HG03196 (cell line): ENCODE results near the gene TMC2.
"Not testable (repeated sequence)": the region's sequence is repeated elsewhere in the genome, so short reads cannot be mapped to it uniquely, and the experiment has no call there.

Experiments
- ATAC-seq: cut with Tn5 transposase; IDR thresholded peaks from one replicate; pipeline ENCODE4 v1.9.1; 2021; ENCODE audit not compliant: unreplicated experiment

The TMC2 gene, protein sequence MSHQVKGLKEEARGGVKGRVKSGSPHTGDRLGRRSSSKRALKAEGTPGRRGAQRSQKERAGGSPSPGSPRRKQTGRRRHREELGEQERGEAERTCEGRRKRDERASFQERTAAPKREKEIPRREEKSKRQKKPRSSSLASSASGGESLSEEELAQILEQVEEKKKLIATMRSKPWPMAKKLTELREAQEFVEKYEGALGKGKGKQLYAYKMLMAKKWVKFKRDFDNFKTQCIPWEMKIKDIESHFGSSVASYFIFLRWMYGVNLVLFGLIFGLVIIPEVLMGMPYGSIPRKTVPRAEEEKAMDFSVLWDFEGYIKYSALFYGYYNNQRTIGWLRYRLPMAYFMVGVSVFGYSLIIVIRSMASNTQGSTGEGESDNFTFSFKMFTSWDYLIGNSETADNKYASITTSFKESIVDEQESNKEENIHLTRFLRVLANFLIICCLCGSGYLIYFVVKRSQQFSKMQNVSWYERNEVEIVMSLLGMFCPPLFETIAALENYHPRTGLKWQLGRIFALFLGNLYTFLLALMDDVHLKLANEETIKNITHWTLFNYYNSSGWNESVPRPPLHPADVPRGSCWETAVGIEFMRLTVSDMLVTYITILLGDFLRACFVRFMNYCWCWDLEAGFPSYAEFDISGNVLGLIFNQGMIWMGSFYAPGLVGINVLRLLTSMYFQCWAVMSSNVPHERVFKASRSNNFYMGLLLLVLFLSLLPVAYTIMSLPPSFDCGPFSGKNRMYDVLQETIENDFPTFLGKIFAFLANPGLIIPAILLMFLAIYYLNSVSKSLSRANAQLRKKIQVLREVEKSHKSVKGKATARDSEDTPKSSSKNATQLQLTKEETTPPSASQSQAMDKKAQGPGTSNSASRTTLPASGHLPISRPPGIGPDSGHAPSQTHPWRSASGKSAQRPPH

DNA sequence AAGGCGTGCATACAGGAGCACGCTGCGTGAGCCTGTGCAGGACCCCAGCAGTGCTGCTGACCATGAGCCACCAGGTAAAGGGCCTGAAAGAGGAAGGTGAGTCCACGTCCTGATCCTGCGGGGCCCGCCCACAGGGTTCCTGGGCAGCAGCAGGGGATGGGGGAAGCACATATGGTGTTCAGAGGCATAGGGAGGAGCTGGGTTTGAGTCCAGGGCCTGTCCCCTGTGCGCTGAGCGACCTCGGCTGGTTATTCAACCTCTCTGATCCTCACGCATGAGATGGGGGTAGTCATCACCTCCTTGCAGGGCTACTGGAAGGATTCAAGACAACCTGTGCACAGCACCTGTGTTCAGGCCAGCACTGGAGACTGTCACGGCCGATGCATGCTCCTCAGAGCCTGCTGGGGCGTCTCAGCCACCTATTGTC, at the start of gene TMC2:
TSS of gene TMC2 (plus strand) at position 14 of the 427 bp plus-strand sequence. CDS start at position 63, 49 bp downstream.
- ATAC-seq, result no peak

DNA sequence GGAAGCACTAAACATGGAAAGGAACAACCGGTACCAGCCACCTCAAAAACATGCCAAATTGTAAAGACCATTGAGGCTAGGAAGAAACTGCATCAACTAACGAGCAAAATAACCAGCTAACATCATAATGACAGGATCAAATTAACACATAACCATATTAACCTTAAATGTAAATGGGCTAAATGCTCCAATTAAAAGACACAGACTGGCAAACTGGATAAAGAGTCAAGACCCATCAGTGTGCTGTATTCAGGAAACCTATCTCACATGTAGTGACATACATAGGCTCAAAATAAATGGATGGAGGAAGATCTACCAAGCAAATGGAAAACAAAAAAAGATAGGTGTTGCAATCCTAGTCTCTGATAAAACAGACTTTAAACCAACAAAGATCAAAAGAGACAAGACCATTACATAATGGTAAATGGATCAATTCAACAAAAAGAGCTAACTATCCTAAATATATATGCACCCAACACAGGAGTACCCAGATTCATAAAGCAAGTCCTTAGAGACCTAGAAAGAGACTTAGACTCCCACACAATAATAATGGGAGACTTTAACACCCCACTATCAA, 33.5 kb upstream of the TMC2 start:
- not testable (repeated sequence) for ATAC-seq

DNA sequence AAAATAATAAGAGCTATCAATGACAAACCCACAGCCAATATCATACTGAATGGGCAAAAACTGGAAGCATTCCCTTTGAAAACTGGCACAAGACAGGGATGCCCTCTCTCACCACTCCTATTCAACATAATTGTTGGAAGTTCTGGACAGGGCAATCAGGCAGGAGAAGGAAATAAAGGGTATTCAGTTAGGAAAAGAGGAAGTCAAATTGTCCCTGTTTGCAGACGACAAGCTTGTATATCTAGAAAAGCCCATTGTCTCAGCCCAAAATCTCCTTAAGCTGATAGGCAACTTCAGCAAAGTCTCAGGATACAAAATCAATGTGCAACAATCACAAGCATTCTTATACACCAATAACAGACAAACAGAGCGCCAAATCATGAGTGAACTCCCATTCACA, 31.6 kb upstream of the TMC2 start:
- not testable (repeated sequence) for ATAC-seq

DNA sequence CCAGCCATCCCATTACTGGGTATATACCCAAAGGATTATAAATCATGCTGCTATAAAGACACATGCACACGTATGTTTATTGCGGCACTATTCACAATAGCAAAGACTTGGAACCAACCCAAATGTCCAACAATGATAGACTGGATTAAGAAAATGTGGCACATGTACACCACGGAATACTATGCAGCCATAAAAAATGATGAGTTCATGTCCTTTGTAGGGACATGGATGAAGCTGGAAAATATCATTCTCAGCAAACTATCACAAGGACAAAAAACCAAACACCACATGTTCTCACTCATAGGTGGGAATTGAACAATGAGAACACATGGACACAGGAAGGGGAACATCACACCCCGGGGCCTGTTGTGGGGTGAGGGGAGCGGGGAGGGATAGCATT, 29.9 kb upstream of the TMC2 start:
- ATAC-seq, result not testable (repeated sequence)

DNA sequence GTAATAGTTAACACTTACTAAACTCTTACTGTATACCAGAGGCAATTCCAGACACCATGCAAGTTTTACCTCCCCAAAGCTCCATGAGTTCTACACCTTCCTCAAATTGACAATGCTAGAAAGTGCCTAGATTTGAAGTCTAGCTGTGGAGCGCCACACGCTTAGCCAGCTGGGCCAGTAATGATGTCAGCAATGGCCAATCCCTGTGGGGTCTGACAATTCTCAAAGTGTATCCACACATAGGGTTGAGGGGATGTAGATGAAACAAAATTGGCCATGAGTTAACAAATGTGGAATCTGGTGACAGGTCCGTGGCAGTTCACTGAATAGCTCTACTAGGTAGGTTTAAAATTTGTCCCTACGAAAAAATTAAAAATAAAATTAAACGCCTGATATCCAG, 28.9 kb upstream of the TMC2 start:
- no peak for ATAC-seq

DNA sequence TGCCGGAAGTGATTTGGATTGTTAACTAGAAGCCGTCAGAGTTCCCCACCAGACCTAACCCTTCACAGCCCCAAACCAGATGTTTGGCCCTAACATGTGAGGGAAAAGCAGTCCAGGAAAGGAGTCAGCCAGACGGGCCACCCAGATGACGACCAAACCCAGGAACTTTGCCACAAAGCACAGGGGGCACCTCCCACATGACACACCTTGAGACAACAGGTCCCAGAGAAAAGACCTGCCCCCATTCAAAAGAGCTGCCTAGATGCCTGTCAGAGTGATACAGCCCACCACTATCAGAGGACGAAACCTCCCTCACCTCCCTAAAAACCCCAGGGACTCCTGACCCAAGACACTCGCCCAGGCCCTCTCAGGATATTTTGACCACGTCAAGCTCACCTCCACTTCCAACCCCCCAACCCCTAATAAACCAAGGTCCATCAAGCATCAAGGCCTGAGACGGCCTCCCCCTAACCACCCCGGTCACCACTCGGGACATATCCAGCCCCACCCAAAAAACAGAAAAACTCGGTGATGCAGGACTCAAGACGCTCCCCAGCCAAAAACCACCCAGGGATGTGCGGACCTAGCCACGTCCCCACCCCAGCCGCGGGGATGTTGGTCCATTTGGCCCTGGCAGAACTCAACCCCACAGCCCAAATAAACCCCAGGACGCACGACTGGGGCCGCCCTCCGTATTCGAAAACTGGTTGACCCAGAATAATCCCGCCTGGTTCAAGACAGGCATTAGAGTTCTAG, 28.3 kb upstream of the TMC2 start:
- peak; percentile 13 for ATAC-seq

DNA sequence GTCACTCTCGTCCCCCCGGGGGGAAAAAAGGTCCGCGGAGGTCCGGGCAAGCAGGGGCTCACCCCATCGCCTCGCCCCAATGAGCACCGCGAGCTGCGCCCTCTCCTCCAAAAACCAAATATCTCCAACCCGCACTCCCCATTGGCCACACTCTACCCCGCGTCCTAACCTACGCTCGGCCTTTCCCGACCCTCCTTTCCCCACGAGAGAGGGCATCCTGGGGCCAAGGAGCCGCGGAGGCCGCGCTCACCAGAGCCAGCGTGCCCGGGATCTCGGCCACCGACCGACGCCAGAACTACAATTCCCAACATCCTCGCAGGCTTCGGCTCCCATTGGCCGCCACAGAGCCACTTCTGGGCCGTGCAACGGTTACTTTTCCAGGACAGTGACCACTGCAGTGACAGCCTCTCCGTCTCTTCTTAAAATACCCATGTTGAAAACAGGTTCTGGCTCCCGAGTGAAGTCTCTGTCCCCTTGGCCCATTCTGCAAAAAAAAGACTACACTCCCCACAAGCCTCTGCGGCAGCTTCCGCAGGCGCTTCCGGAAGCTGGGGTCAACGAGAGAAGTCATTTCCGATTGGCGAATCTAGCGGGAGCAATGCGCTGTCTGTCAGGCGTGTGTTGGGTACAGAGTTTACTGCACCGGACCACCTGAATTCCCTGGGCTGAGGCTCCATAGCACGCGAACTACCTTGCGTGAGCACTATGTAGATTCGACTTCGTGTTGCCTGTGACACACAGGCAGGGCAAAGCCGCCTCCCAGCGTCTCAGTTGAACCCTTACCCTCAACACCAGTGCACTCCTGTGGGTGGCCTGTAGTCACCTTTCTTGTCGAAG, 27.5 kb upstream of the TMC2 start, which contains the start of gene ZNF343:
TSS of gene ZNF343 (minus strand) at position 285 of the 837 bp plus-strand sequence. CDS start 15,020 bp downstream, outside the sequence.
- ATAC-seq, result peak; percentile 93

DNA sequence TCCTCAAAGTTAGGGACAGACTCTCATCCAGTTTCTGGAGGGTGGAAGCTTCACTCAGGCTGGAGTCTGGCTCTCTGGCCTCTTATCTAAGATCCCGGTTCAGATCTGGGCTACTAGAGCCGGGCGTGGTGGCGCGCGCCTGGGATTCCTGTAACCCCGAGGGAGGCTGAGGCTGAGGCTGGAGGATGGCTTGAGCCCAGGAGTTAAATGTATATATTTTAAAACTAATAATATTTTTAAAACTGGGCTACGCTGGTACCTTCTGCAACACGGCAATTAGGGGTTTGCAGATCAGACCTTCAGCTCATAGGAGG, 26.9 kb upstream of the TMC2 start:
- no peak for ATAC-seq

DNA sequence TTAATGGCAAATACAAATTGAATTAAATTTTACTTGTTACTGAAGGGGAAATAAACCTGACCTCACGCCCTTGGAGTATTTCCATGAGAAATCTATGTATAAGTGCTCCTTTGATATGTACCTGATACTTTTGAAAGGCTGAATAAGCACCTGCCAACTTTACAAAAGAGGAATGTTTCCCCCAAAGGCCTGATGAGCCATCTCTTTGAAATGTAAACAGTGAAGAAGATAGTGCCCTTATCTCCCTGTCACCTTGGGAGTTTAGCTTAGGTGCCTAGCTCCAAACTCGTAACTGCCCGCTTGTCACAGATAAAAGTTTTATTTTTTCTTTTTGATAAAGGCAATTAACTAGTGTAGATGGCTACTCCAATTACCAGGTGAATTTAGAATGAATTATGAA, 26.6 kb upstream of the TMC2 start:
- ATAC-seq, result no peak

DNA sequence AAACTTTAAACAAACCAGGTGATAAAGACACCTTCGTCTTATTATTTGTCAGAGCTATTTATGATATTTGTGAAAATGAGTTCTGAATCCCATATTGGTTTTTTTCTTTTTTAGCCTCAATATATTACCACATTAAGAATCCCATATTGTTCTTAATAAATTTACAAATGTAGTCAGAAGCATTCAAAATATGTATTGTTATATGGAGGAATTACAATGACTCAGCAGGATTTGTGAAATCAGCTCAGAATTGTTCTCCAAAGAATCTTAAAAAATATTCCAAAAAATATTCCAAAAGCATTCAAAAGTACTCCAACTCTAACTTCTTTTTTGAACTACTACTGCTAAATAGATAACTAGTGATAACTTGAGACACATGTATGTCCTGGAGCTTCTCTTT, 21.2 kb upstream of the TMC2 start:
- ATAC-seq, result no peak

DNA sequence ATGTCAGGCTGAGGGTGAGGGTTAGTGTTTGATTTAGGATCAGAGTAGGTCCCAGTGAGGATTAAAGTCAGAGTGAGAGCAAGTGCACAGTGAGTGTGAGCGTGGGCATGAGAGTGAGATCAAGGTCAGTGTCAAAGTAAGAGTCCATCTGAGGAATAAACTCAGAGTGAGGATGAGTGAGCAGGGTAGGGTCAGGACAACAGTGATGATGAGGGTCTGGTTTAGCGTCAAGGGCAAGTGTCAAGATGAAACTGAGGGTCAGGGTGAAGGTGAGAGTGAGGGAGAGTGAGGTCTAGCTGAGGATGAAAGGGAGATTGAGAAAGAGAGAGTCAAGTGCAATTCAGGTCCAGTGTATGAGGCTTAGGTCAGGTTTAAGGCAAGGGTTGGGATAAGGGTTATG, 20.0 kb upstream of the TMC2 start:
- no peak for ATAC-seq

DNA sequence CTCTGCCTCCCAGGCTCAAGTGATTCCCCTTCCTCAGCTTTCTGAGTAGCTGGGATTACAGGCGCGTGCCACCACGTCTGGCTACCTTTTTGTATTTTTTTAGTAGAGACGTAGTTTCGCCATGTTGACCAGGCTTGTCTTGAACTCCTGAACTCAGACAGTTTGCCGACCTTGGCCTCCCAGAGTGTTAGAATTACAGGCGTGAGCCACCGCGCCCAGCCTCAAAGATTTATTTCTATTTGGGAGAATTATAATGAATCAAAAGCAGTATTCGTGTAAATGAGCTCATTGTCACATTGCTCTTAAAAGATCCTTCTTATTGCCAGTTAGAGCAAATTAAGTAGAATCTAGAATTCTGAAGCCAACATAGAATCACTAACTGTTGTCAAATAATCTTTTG, 18.3 kb upstream of the TMC2 start:
- no peak for ATAC-seq

DNA sequence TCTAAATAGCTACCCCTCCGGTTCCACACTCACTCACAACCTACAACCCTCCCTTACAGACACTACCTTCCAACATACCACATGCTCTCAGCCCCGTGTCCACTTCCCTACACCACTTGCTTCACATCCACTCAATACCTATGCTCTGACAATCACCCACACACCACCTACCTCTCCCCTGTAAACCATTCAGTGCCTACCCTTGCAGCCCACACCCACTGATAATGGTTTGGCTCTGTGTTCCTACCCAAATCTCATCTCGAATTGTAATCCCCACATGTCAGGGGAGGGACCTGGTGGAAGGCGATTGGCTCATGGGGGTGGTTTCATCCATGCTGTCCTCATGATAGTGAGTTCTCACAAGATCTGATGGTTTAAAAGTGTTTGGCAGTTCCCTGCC, 17.8 kb upstream of the TMC2 start:
- ATAC-seq, result no peak

DNA sequence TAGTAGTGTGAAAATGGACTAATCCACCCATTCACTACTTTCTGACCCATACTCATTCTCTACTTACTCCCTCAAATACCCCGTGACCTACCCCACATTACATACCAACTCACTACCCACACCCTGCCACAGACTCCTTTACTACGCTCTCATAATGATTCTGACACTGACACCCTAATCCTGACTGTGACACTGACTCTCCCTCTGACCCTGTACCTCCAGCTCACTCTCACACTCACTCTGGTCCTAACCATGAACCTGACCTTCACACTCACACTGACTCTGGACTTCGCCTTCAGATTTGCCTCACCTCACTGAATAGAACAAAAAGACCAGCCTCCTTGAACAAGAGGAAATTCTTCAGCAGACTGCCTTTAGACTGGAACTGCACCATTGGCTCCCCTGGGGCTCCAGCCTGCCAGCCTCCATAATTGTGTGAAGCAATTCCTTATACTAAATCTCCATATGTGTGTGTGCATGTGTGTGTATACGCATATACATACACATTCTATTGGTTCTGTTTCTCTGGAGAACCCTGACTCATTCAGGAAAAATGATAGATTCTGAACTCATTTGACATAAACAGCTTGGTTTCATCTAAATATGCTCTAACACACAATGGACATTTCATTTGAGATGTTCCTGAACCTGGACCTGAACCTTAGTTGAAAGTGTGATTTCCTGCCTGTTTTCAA, 17.1 kb upstream of the TMC2 start:
- ATAC-seq, result no peak

DNA sequence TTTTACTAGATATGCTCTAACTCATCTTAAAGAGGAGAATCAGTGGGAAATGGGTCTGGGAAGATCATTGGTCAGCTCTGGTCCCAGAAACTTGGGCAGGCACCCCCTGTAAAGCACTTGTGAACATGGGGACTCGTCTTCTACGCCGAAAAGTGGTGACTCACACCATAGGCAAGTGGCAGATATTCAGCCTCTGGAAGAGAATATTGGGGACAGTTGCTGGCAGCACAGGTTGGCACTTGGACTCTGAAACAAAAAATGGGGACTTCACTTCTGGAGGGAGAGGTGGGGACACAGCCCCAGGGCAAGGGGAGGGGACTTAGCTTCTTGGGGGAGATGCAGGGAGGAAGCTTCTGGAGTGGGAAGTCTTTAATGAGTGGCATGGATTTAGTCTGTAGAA, 15.8 kb upstream of the TMC2 start:
- no peak for ATAC-seq

DNA sequence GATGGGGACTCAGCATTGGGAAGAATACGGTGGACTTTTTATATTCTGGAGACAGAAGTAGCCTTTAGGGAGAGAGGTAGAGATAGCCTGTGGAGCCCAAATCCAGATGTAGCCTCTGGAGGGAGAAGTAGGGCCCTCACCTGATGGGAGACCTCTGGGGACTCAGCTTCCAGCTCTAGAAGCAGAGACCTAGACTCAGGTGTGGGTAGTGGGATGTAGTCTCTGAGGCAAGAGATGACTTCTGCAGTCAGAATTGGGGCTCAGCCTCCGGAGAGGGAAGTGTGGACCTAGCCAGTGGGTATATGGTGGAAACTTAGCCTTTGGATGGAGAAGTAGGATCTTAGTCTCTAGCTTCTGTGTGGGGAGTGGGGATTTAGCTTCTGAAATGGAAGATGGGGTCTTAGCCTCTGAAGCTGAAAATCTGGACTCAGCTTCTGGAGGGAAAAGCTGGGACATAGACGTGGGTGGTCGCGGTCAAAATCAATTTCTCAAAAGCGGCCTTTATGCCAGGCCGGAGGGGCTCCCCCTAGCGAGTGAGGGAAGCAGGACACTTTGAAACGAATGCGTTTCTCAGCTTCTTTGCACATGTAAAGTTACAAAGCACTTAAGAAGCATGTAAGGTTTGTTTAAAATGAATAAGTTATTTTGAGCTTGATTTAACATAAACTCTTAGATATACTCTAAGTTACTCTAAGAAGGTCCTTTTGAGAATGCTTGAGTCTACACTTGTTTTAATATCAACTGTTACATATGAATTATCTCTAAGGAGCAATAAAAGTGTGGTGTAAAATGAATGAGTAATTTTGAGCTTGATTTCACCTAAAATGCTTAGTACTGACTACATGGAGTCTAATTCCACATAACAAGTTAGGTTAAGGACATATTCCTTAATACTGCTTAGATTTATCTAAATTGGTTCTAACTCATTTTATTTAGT, 14.7 kb upstream of the TMC2 start:
- no peak for ATAC-seq

DNA sequence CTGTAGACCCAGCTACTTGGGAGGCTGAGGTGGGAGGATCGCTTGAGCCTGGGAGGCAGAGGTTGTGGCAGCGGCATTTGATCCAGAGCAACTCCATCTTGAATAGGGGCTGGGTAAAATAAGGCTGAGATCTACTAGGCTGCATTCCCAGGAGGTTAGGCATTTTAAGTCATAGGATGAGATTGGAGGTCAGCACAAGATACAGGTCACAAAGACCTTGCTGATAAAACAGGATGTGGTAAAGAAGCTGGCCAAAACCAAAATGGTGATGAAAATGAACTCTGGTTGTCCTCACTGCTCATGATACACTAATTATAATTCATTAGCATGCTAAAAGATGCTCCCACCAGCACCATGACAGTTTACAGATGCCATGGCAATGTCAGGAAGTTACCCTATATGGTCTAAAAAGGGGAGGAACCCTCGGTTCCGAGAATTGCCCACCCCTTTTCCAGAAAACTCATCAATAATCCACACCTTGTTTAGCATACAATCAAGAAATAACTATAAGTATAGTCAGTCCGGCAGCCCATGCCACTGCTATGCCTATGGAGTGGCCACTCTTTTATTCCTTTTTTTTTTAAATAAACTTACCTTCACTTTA, 13.4 kb upstream of the TMC2 start:
- ATAC-seq, result not testable (repeated sequence)
